ENCODE results near the gene NUMBL. TPM values are rescaled to one million over a fixed set of nuclear protein-coding genes. Genes with fewer than 3 reads are reported as not detected.

Gene NUMBL
- total RNA-seq, 2 experiments from 2014 or later = 5.1 to 6.0 TPM

DNA sequence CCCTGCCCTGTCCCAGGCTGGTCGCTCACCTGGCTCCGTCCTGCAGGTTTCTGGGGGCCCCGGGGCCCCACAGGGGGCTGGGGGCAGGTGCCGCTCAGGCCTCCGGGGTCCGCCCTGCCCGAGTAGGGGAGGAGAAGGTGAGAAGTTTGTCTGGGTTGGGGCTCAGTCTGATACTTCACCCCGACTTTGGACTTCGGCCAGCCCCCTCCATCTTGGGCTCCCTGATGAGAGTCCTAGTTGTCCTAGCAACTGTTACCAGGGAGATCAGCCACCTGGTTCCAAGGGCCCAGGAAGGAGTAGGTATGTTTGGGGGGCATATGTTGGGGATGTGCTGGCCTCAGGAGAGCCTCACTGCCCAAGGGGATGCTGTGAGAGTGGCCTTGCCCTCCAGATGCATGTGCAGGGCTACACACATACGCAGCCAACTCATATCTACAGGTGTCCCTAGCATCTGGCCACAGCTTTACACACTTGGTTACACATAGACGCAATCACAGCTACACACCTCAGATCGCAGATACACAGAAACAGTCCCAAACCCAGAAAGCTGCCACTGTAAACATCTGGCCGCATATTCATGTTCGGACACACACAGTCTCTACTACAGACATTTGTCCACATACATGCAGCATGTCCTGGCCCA is 3.4 kb downstream of the NUMBL start:
- ChIA-PET POLR2A (no interaction called here), CTCF (no interaction called here)
- Mint-ChIP-seq H3K9me3 (ENCODE audit: insufficient read depth) (no peaks in the 10 kb centered on the region), H3K36me3 (ENCODE audit: low read depth) (peaks cover 5% of the 10 kb centered on the region), H3K27me3 (ENCODE audit: low read depth) (no peaks in the 10 kb centered on the region), H3K4me1 (ENCODE audit: low read depth) (peaks cover 2% of the 10 kb centered on the region), H3K27ac (no peak overlapping the region), H3K4me3 (no peak overlapping the region)
- ATAC-seq (no peak), DNase-seq (no peak)

GRCh38 chr19:40685563-40685962 is 4.9 kb downstream of the NUMBL start:
- POLR2A ChIA-PET = no interaction called here
- no peak overlapping the region for H3K4me3 Mint-ChIP-seq

GRCh38 chr19:40685016-40685526 is 5.4 kb downstream of the NUMBL start:
- no peaks in the 10 kb centered on the region for H3K4me1 Mint-ChIP-seq (ENCODE audit: low read depth)
- no peaks in the 10 kb centered on the region for H3K27me3 Mint-ChIP-seq (ENCODE audit: low read depth)
- DNase-seq = no peak
- CTCF ChIA-PET = no interaction called here
- no peak overlapping the region for H3K27ac Mint-ChIP-seq
- H3K9me3 Mint-ChIP-seq (ENCODE audit: insufficient read depth) = no peaks in the 10 kb centered on the region
- H3K4me3 Mint-ChIP-seq = no peak overlapping the region
- ATAC-seq = no peak
- peaks cover 5% of the 10 kb centered on the region for H3K36me3 Mint-ChIP-seq (ENCODE audit: low read depth)
- POLR2A ChIA-PET = interaction anchor here (0.5 kb wide), 1 partner anchor 81 kb away, joined by 3 read pairs; no protein-coding TSS in a partner anchor

More at GRCh38 chr19:40685563-40685962, 4.9 kb downstream of the NUMBL start:
- H3K27ac Mint-ChIP-seq = no peak overlapping the region
- ATAC-seq = no peak
- peaks cover 5% of the 10 kb centered on the region for H3K36me3 Mint-ChIP-seq (ENCODE audit: low read depth)
- CTCF ChIA-PET = interaction anchor here (1.2 kb wide), 1 partner anchor 22 kb away, joined by 3 read pairs; no protein-coding TSS in a partner anchor
- DNase-seq = no peak
- no peaks in the 10 kb centered on the region for H3K9me3 Mint-ChIP-seq (ENCODE audit: insufficient read depth)
- no peaks in the 10 kb centered on the region for H3K27me3 Mint-ChIP-seq (ENCODE audit: low read depth)
- H3K4me1 Mint-ChIP-seq (ENCODE audit: low read depth) = no peaks in the 10 kb centered on the region

DNA sequence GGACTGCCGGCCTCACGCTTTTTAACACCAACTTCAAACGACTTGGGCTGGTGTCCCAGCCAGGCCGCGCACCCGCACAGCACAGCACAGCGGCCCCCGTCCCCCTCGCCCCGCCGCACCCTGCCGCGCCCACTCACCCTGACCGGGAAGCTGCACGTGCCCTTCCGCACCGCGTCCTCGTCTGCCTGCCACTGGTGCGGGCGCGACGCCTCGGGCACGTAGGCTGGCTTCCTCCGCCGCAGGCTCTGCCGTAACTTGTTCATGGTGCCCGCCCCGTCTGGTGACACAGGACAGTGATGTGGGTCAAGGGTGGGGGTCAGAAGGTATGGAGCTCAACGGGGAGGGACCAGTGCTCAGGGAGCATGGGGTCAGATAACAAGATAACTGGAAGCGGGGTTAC is 6.2 kb downstream of the NUMBL start:
- Mint-ChIP-seq H3K9me3 (ENCODE audit: insufficient read depth) (no peaks in the 10 kb centered on the region), H3K27me3 (ENCODE audit: low read depth) (no peaks in the 10 kb centered on the region), H3K36me3 (ENCODE audit: low read depth) (peaks cover 6% of the 10 kb centered on the region), H3K4me1 (ENCODE audit: low read depth) (no peaks in the 10 kb centered on the region), H3K27ac (no peak overlapping the region), H3K4me3 (no peak overlapping the region)
- DNase-seq = no peak
- ChIA-PET CTCF (no interaction called here), POLR2A (interaction anchor here (0.6 kb wide), 1 partner anchor 33 kb away, joined by 3 read pairs; the partner anchor contains the start of gene ITPKC)
- ATAC-seq = no peak

DNA sequence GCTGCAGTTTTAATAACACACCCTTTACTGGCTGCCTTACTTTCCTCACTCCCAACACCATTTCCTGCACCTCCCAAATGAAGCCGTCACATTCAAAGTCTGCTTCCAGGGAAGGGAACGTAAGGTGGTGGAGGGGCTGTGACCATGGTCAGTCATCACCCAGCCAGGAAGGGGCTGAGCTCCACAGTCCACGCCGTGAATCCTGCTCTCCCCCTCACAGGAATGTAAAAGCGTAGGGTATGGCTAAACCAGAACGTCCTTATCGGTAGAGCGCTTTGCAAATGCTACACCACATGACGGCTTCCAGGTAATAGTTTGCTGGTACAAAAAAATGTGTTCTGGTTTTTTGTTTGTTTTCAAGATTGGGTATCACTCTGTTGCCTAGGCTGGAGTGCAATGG is 7.0 kb downstream of the NUMBL start:
- ChIA-PET CTCF (interaction anchor here (0.8 to 1.0 kb wide), 2 partner anchors 20 to 135 kb away, joined by 3 read pairs; no protein-coding TSS in a partner anchor), POLR2A (no interaction called here)
- Mint-ChIP-seq H3K9me3 (ENCODE audit: insufficient read depth) (no peaks in the 10 kb centered on the region), H3K4me3 (no peak overlapping the region), H3K4me1 (ENCODE audit: low read depth) (no peaks in the 10 kb centered on the region), H3K27me3 (ENCODE audit: low read depth) (no peaks in the 10 kb centered on the region), H3K36me3 (ENCODE audit: low read depth) (peaks cover 9% of the 10 kb centered on the region), H3K27ac (no peak overlapping the region)
- DNase-seq (no peak), ATAC-seq (no peak)

DNA sequence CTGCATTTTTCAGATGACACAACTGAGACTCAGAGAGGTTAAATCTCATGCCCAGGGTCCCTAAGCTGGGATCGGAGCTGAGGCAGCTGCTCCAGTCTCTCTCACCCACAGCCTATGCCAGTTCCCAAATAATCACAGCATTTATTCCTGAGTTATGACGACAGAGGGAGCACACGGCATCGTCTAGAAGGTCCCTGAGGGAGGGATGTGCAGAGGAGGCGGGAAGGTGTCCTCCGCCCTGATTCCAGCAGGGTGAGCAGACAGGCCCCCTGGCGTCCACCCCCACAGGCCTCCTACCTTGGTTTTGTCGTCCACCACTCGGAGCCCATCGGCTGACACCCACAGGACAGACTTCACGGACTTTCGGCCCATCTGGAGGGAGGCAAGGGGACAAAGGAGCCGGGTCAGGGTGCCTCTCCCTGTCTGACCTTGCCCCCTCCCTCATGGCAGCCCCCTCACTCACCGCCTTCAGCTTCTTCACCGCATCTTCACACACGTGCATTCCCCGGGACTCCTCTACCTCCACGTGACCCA is 8.0 kb downstream of the NUMBL start:
- peaks cover 10% of the 10 kb centered on the region for H3K36me3 Mint-ChIP-seq (ENCODE audit: low read depth)

DNA sequence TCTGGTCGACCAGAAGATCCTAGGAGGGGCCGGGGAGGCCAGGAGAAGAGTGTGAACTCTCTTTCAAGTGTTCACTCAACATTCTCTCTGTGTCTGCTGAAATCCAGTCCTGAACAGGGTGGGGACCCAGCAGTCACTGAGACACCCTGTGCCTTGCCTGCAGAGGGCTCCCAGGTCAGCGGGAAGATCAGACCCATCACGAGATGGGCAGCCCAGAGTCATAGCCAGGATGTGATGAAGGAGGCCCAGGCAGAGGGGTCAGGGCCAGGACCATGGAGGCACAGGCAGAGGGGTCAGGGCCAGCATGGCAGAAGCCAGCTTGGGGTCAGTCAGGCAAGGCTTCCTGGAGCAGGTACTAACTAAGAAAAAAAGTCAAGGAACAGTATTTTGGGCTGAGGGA is 9.4 kb downstream of the NUMBL start:
- POLR2A ChIA-PET = no interaction called here
- Mint-ChIP-seq H3K9me3 (ENCODE audit: insufficient read depth) (no peaks in the 10 kb centered on the region), H3K27ac (no peak overlapping the region), H3K27me3 (ENCODE audit: low read depth) (no peaks in the 10 kb centered on the region), H3K36me3 (ENCODE audit: low read depth) (peaks cover 10% of the 10 kb centered on the region), H3K4me1 (ENCODE audit: low read depth) (no peaks in the 10 kb centered on the region), H3K4me3 (no peak overlapping the region)
- CTCF ChIA-PET = no interaction called here
- no peak for DNase-seq
- no peak for ATAC-seq

More for the DNA sequence above, 8.0 kb downstream of the NUMBL start:
- no peak overlapping the region for H3K27ac Mint-ChIP-seq
- no peaks in the 10 kb centered on the region for H3K9me3 Mint-ChIP-seq (ENCODE audit: insufficient read depth)
- H3K4me1 Mint-ChIP-seq (ENCODE audit: low read depth) = no peaks in the 10 kb centered on the region
- DNase-seq (no peak), ATAC-seq (no peak)
- ChIA-PET POLR2A (no interaction called here), CTCF (interaction anchor here (1.0 kb wide), 1 partner anchor 19 kb away, joined by 3 read pairs; no protein-coding TSS in a partner anchor)
- no peak overlapping the region for H3K4me3 Mint-ChIP-seq
- H3K27me3 Mint-ChIP-seq (ENCODE audit: low read depth) = no peaks in the 10 kb centered on the region

- no peaks in the 10 kb centered on the region for H3K9me3 Mint-ChIP-seq (ENCODE audit: insufficient read depth)
- no peaks in the 10 kb centered on the region for H3K4me1 Mint-ChIP-seq (ENCODE audit: low read depth)
- ATAC-seq (no peak), DNase-seq (no peak)
- no peak overlapping the region for H3K4me3 Mint-ChIP-seq
- H3K27me3 Mint-ChIP-seq (ENCODE audit: low read depth) = no peaks in the 10 kb centered on the region
- H3K36me3 Mint-ChIP-seq (ENCODE audit: low read depth) = peaks cover 5% of the 10 kb centered on the region
- POLR2A ChIA-PET = no interaction called here
- H3K27ac Mint-ChIP-seq = no peak overlapping the region
- CTCF ChIA-PET = interaction anchor here (1.3 kb wide), 1 partner anchor 15 kb away, joined by 4 read pairs; no protein-coding TSS in a partner anchor
Observed at GRCh38 chr19:40677156-40677555, 13.3 kb downstream of the NUMBL start.

DNA sequence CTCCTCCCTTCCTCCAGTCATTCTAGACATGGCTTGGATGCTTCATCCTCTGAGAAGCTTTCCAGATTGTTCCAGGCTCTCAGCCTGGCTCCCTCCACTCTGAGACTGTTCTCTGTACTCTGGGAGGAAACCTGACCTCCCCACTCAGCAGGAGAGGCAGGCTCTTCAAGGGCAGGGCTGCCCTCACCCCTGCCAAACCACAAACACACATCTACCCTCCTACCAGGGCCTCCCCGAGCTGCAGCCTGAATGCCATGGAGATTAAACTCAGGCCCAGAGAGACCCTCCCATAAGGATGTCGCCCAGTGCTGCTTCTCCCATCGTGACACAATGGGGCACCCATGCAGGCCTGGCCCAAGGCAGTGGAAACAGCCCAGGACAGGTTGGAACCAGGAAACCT is 16.2 kb downstream of the NUMBL start:
- peaks cover 13% of the 10 kb centered on the region for H3K36me3 Mint-ChIP-seq (ENCODE audit: low read depth)
- ChIA-PET POLR2A (interaction anchor here (0.6 kb wide), 1 partner anchor 18 kb away, joined by 4 read pairs; no protein-coding TSS in a partner anchor), CTCF (interaction anchor here (1.3 kb wide), 1 partner anchor 133 kb away, joined by 3 read pairs; no protein-coding TSS in a partner anchor)
- no peaks in the 10 kb centered on the region for H3K4me1 Mint-ChIP-seq (ENCODE audit: low read depth)
- no peak overlapping the region for H3K4me3 Mint-ChIP-seq
- no peak overlapping the region for H3K27ac Mint-ChIP-seq
- H3K9me3 Mint-ChIP-seq (ENCODE audit: insufficient read depth) = no peaks in the 10 kb centered on the region
- ATAC-seq (no peak), DNase-seq (no peak)
- H3K27me3 Mint-ChIP-seq (ENCODE audit: low read depth) = no peaks in the 10 kb centered on the region

DNA sequence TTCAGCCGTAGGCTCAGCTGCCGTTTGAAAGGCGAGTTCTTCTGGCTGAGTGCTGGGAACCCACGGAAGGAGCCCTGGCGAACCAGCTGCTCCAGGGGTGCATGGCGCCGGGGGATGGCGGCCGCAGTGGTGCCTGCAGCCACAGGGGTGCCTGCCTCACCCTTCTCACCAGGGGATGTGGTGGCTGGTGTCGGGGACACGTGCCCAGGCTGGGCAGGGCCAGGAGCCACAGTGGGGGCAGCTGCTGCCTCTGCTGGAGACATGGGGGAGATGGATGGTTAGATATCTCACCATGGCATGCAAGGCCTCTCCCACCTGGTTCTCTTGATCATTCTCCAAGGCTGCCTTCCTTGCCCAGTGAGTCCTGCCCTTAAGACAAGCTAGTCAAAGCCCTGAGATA is 17.1 kb downstream of the NUMBL start:
- ChIA-PET POLR2A (no interaction called here), CTCF (interaction anchor here (1.3 kb wide), 1 partner anchor 134 kb away, joined by 3 read pairs; no protein-coding TSS in a partner anchor)
- Mint-ChIP-seq H3K27me3 (ENCODE audit: low read depth) (no peaks in the 10 kb centered on the region), H3K36me3 (ENCODE audit: low read depth) (peaks cover 16% of the 10 kb centered on the region), H3K4me3 (no peak overlapping the region), H3K9me3 (ENCODE audit: insufficient read depth) (no peaks in the 10 kb centered on the region), H3K27ac (no peak overlapping the region), H3K4me1 (ENCODE audit: low read depth) (no peaks in the 10 kb centered on the region)
- DNase-seq (no peak), ATAC-seq (no peak)

DNA sequence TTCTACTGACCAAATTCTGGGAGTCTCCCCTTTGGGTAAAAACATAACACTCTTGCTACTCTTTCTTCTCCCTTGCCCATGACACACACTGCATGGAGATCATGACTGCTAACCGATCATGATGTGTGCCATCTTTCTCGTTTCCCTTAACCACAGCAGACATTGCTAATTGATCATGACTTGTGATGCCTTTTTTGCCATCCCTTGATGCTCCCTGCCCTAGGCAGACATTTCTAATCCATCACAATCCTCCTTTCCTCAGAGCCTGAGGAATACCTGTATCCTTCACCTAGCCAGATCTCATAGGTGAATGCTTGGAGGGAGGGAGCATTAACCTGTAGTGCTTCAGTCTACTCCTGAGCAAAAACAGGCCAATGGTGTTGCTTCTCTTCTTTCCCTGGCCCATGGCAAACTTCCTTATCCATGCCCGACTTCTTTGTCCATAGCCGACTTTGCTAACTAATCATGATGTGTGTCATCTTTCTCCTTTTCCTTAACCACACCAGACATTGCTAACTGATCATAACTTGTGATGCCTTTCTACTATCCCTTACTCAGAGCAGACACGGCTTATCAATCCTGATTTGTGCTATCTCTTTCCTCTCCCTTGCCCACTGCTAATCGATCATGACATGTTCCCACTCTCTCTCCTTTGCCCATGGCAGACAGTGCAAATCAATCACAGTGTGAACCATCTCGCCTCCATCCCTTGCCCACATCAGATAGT is 17.7 kb downstream of the NUMBL start:
- Mint-ChIP-seq H3K27ac (no peak overlapping the region), H3K36me3 (ENCODE audit: low read depth) (peaks cover 17% of the 10 kb centered on the region), H3K27me3 (ENCODE audit: low read depth) (no peaks in the 10 kb centered on the region), H3K9me3 (ENCODE audit: insufficient read depth) (no peaks in the 10 kb centered on the region), H3K4me1 (ENCODE audit: low read depth) (no peaks in the 10 kb centered on the region), H3K4me3 (no peak overlapping the region)
- ChIA-PET POLR2A (no interaction called here), CTCF (interaction anchor here (1.9 kb wide), 1 partner anchor 9 kb away, joined by 4 read pairs; no protein-coding TSS in a partner anchor)
- ATAC-seq = no peak
- DNase-seq = no peak

DNA sequence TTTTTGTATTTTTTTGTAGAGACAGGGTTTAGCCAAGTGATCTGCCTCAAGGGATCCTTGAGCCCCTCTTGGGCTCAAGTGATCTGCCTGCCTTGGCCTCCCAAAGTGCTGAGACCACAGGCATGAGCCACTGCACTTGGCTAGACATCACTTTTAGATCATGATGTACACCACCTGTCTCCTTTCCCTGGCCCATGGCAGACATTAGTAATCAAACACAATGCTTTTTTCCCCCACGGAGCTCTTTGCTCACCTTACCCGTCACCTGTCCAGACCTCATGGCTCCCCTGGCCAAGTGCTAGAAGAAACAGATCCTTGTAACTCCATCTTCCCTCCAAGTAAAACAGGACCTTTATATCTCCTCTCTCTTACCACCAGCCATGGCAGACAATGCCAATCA is 18.4 kb downstream of the NUMBL start:
- POLR2A ChIA-PET = no interaction called here
- Mint-ChIP-seq H3K9me3 (ENCODE audit: insufficient read depth) (no peaks in the 10 kb centered on the region), H3K36me3 (ENCODE audit: low read depth) (peaks cover 17% of the 10 kb centered on the region), H3K4me3 (no peak overlapping the region), H3K27me3 (ENCODE audit: low read depth) (no peaks in the 10 kb centered on the region), H3K27ac (no peak overlapping the region), H3K4me1 (ENCODE audit: low read depth) (no peaks in the 10 kb centered on the region)
- DNase-seq (no peak), ATAC-seq (no peak)
- CTCF ChIA-PET = interaction anchor here (1.9 kb wide), 1 partner anchor 9 kb away, joined by 4 read pairs; no protein-coding TSS in a partner anchor

All from activated CD8-positive, alpha-beta T cell treated with anti-CD3 and anti-CD28 coated beads, Interleukin-2, amount 10 ng/mL, durations not matched to agents 7 days and 5 days (primary cell).